ENCODE data around the gene CELSR2. TPM values are rescaled to one million over a fixed set of nuclear protein-coding genes. Genes with fewer than 3 reads are reported as not detected.
"Not testable (repeated sequence)": the region's sequence is repeated elsewhere in the genome, so short reads cannot be mapped to it uniquely, and the experiment has no call there.

The CELSR2 gene
- total RNA-seq, 2 donors from 2014 or later, result 7.3 to 7.5 TPM

DNA sequence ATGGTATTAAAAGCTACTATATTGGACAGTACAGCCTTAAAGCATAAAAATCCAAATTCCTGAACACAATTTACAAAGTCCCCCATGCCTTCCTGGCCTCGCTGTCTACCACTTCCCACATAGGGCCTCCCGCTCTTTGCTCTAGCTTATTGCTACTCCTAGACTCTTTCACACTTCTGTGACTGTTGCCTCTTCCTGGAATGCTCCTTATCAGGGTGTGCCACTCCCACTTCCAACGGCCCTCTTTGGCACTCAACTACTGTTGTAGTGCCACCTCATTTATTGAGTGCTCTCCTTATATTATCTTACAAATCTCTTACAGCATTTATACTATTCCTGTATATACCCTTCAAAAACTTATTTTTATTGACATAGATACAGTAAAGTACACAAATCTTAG is 30.8 kb upstream of the CELSR2 start:
- intact Hi-C loops (cut with DNase I), result no loop called here
- TF ChIP-seq POLR2A (IDR thresholded peaks at IDR 0.05), result no peak
- TF ChIP-seq, protein P1, sequence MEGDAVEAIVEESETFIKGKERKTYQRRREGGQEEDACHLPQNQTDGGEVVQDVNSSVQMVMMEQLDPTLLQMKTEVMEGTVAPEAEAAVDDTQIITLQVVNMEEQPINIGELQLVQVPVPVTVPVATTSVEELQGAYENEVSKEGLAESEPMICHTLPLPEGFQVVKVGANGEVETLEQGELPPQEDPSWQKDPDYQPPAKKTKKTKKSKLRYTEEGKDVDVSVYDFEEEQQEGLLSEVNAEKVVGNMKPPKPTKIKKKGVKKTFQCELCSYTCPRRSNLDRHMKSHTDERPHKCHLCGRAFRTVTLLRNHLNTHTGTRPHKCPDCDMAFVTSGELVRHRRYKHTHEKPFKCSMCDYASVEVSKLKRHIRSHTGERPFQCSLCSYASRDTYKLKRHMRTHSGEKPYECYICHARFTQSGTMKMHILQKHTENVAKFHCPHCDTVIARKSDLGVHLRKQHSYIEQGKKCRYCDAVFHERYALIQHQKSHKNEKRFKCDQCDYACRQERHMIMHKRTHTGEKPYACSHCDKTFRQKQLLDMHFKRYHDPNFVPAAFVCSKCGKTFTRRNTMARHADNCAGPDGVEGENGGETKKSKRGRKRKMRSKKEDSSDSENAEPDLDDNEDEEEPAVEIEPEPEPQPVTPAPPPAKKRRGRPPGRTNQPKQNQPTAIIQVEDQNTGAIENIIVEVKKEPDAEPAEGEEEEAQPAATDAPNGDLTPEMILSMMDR (IDR thresholded peaks at IDR 0.05), result no peak
- H3K27ac ChIP-seq, result no peak overlapping the region
- H3K4me1 ChIP-seq, result peaks cover 29% of the 10 kb centered on the region
- WGBS, 2 donors, result 68 to 69% methylated on average over 3 of the region's 3 CpGs
- ATAC-seq, result no peak
- H3K36me3 ChIP-seq (replicated peaks in 1 of 2; ENCODE audit: insufficient read depth in 1 of 2, low read depth in 2 of 2), result no peaks in the 10 kb centered on the region
- no peak for DNase-seq
- no peaks in the 10 kb centered on the region for H3K9me3 ChIP-seq
- no peak overlapping the region for H3K4me3 ChIP-seq
- no peaks in the 10 kb centered on the region for H3K27me3 ChIP-seq

DNA sequence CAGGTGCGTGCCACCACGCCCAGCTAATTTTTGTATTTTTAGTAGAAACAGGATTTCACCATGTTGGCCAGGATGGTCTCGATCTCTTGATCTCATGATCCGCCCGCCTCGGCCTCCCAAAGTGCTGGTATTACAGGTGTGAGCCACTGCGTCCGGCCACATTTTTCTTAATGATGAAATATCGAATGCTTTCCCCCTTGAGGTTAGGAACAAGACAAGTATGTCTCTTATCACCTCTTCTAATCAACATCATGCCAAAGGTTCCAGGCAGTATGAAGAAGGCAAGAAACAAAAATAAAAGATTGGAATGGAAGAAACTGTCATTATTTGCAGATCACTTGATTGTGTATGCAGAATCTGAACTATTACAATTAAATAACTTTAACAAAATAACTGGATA is 28.1 kb upstream of the CELSR2 start:
- ATAC-seq; H3K36me3 ChIP-seq (replicated peaks in 1 of 2; ENCODE audit: insufficient read depth in 1 of 2, low read depth in 2 of 2); H3K27ac ChIP-seq; intact Hi-C loops (cut with DNase I); H3K4me3 ChIP-seq; H3K27me3 ChIP-seq; H3K9me3 ChIP-seq; DNase-seq: not testable (repeated sequence)
- peaks cover 14% of the 10 kb centered on the region for H3K4me1 ChIP-seq
- WGBS, 2 donors, result 95 to 97% methylated on average over 9 of the region's 9 CpGs

DNA sequence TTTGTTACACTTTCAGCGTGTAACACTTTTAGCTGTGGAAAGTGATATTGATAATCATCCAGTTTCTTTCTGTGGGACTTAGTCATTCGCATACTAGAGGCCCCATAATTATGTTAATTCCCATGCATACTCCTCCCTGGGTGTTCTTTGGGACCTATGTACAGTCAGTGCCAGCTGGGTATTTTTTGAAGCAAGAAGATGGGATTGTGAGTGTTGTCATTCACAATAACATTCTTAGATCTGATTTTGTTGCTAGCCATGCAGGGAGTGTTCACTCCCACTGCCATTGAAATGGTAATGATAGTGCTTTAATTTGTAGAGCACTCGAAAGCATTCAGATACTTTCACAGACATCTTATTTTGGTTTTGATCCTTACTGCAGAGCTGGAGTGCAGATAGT is 24.0 kb upstream of the CELSR2 start:
- 93 to 95% methylated on average over 3 of the region's 3 CpGs for WGBS, 2 donors
- TF ChIP-seq, protein P1 (IDR thresholded peaks at IDR 0.05), result no peak
- no peak for TF ChIP-seq POLR2A (IDR thresholded peaks at IDR 0.05)
- Histone ChIP-seq H3K27ac (no peak overlapping the region), H3K36me3 (replicated peaks in 1 of 2; ENCODE audit: insufficient read depth in 1 of 2, low read depth in 2 of 2) (peaks cover 8 to 15% of the 10 kb centered on the region in 2 donors), H3K27me3 (no peaks in the 10 kb centered on the region), H3K4me1 (no peaks in the 10 kb centered on the region), H3K9me3 (no peaks in the 10 kb centered on the region), H3K4me3 (no peak overlapping the region)
- intact Hi-C loops (cut with DNase I), result no loop called here
- DNase-seq (no peak), ATAC-seq (no peak)

DNA sequence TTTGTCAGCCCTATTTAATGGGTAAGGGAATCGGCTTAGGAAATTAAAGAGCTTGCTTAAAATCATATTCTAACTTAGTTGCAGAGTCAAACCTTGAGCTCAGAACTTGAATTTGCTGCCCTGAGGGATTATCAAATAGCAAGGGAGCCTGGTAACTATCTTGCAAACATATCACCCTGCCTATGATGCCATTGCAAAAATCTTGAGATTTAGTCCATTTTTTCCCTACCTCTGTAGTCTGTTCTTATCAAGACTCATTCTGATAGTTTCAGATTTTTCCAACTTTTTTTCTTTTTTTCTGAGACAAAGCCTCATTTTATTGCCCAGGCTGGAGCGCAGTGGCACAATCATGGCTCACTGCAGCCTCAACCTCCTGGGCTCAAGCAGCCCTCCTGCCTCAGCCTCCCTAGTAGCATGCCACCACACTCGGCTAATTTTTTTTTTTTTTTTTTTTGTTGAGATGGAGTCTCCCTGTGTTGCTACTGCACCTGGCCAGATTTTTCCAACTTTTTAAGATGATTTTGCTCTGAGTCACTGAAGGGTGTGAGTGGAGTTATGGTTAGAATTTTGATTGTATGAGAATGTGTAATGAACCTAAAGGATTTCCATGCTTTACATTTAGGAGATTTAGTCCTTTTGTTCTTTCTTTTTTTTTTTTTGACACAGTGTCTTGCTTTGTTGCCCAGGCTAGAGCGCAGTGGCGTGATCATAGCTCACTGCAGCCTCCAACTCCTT is 23.5 kb upstream of the CELSR2 start:
- Histone ChIP-seq H3K36me3 (replicated peaks in 1 of 2; ENCODE audit: insufficient read depth in 1 of 2, low read depth in 2 of 2) (peaks cover 8 to 15% of the 10 kb centered on the region in 2 donors), H3K27me3 (no peaks in the 10 kb centered on the region), H3K4me1 (no peaks in the 10 kb centered on the region), H3K27ac (no peak overlapping the region), H3K9me3 (no peaks in the 10 kb centered on the region), H3K4me3 (no peak overlapping the region)
- no peak for ATAC-seq
- no peak for DNase-seq
- intact Hi-C loops (cut with DNase I), result no loop called here
- WGBS, 2 donors, result 98% methylated on average over 5 of the region's 5 CpGs
- TF ChIP-seq, protein P1 (IDR thresholded peaks at IDR 0.05), result no peak
- no peak for TF ChIP-seq POLR2A (IDR thresholded peaks at IDR 0.05)

DNA sequence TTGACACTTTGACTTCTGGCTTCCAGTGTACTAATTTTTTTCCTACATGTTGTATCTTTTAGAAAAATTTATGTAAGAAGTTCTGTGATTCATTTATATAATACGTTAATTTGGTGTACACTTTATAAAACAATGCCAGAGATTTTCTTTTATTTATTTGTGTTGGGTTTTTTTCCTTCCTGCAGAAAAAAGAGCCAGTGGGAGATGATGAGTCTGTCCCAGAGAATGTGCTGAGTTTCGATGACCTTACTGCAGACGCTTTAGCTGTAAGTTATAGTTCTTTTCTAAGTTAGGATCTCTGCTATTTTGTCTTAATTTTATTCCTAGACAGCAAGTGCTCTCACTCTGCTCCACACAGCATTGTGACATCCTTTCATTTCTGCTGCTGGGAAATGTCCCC is 21.2 kb upstream of the CELSR2 start:
- no peak overlapping the region for H3K4me3 ChIP-seq
- peaks cover 8 to 29% of the 10 kb centered on the region in 2 donors for H3K36me3 ChIP-seq (replicated peaks in 1 of 2; ENCODE audit: insufficient read depth in 1 of 2, low read depth in 2 of 2)
- DNase-seq (no peak), ATAC-seq (no peak)
- WGBS, 2 donors, result 88 to 90% methylated on average over 3 of the region's 3 CpGs
- H3K4me1 ChIP-seq, result no peaks in the 10 kb centered on the region
- no peaks in the 10 kb centered on the region for H3K9me3 ChIP-seq
- H3K27me3 ChIP-seq, result no peaks in the 10 kb centered on the region
- intact Hi-C loops (cut with DNase I), result no loop called here
- TF ChIP-seq, protein P1 (IDR thresholded peaks at IDR 0.05), result no peak
- TF ChIP-seq POLR2A (IDR thresholded peaks at IDR 0.05), result no peak
- H3K27ac ChIP-seq, result no peak overlapping the region
